NCI-H1694 treated with DMSO at 0.1 percent for 48 hours (cell line): ENCODE data around the gene PIP4K2C.
"Not testable (repeated sequence)": the region's sequence is repeated elsewhere in the genome, so short reads cannot be mapped to it uniquely, and the experiment has no call there.

Experiments
- DNase-seq: peaks from one replicate; lab custom pipeline; 2025; lab: John Stamatoyannopoulos, UW

The PIP4K2C gene

GRCh38 chr12:57636731-57637130 lies 45.7 kb downstream of the PIP4K2C start:
- DNase-seq: not testable (repeated sequence)

DNA sequence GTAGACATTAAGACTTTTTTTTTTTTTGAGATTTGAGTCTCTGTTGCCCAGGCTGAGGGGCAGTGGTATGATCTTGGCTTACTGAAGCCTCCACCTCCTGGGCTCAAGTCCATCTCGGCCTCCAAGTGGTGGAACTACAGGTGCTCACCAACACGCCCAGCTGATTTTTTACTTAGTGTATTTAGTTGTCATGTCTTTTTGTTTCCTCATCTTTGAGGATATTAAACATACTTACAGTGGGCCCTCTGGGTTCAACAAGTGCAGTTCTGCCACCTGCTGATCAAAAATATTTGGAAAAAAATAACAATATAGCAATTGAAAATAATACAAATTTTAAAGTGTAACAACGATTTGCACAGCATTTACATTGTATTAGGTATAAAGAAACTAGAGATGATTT lies 46.4 kb downstream of the PIP4K2C start:
- no peak for DNase-seq

DNA sequence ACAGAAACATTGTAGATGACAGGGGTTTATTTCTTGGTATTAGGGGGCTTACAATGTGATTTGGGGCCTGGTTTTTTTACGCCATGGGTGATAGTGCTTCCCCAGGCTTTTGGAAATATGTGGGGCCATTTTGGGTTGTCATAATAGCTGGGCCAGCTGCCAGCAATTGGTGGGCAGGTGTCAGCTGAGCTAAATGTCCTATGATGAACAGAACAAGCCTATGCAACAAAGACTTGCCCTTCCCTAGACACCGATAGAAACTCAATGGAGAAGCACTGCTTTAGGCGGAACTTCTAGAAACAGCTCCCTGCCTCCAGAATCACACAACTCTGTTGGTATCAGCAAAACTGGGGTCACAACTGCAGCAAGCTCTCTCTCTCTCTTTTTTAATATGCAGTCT lies 47.1 kb downstream of the PIP4K2C start:
- DNase-seq: no peak

- DNase-seq: no peak
Measured at GRCh38 chr12:57640175-57641042, 49.4 kb downstream of the PIP4K2C start.

DNA sequence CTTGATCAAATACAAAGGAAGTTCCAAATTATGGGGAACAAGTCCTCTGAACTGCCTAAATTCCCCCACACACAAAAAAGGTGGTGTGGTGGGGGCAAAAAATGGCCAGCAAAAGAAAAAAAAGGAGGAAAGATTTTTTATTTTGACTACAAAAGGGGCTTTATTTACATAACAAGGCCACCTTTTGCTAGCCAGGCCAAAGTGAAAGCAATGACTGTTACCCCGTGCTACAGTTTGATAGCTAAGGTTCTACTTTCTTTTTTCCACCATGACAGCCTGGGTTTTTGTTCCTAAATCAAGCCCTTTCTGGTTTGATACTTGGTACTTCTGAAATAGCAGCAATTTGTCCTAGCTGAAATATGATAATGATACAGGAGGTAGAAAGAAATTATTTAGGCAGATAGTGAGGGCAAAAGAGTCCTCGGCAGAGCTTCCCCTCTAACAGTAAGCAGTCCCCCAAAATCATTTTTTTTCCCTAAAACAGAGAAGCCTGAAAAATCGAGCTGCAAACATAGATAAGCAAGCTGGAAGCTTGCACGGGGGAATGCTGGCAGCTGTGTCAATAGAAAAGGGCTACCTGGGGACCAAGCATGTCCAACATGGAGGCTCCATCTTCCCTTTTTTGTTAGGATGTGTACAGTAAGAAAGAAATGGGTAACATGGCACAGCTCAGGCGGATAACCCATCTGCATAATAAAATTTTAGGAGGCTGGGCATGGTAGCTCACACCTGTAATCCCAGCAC lies 50.9 kb downstream of the PIP4K2C start:
- DNase-seq: no peak

GRCh38 chr12:57645990-57646658 lies 55.1 kb downstream of the PIP4K2C start:
- DNase-seq: not testable (repeated sequence)

- not testable (repeated sequence) for DNase-seq
Measured at GRCh38 chr12:57646659-57647049, 55.7 kb downstream of the PIP4K2C start.
